HepG2 (cell line): ENCODE measurements around the gene CD300A. TPM values are rescaled to one million over a fixed set of nuclear protein-coding genes. Genes with fewer than 3 reads are reported as not detected.

Source experiments
- ATAC-seq: fragments of 200-7000 bp; cut with Tn5 transposase; 3 replicates; pipeline ENCODE4 v1.9.1; 2020; ENCODE audit warnings: mild to moderate bottlenecking, moderate library complexity
- BruUV-seq: library from RNA; stranded (reverse); fragments of 400-500 nt; replicated peaks from 2 replicates; lab custom pipeline; 2021; lab: Mats Ljungman, UMichigan
- CTCF ChIA-PET: fragments of 300-600 bp; formaldehyde crosslinking; extraction: SDS; loops from one replicate; lab custom pipeline; 2021; ENCODE audit warnings: low total read pairs, inconsistent platforms, low intra/inter-chr PET ratio; lab: Yijun Ruan, JAX
- POLR2A ChIA-PET: fragments of 350-600 bp; sonication (Branson Sonifier 250); formaldehyde crosslinking; loops from one replicate; lab custom pipeline; 2020; ENCODE audit warnings: antibody characterized with exemption, inconsistent platforms; lab: Yijun Ruan, JAX
- DNase-seq: peaks from one replicate; pipeline ENCODE4 v3.0.0-alpha.2; 2015; ENCODE audit warnings: low spot score
- FAIRE-seq: peaks from 3 replicates; lab custom pipeline; 2011; peaks lifted over from hg19 to GRCh38; lab: Jason Lieb, UNC
- H2AFZ ChIP-seq: one replicate; pipeline ENCODE4 v1.6.1; 2011; ENCODE audit warnings: low read length, inconsistent platforms
- H3K27ac ChIP-seq: fragments of 300-600 bp; 3 replicates; pipeline ENCODE4 v1.8.0; 2011; ENCODE audit warnings: mixed run types, mild to moderate bottlenecking, mixed read lengths, low read length, inconsistent platforms; ENCODE audit not compliant: insufficient read depth; ENCODE audit errors: extremely low read length
- H3K27me3 ChIP-seq, 2 experiments: fragments of 200-600 bp in 1 of 2; 2 replicates in 1 of 2; 3 replicates in 1 of 2; pipeline versions ENCODE4 v1.6.0 to v1.8.0; 2011; ENCODE audit warnings: low read length in 2 of 2, mild to moderate bottlenecking in 2 of 2, moderate library complexity in 2 of 2, inconsistent platforms in 1 of 2; ENCODE audit not compliant: insufficient read depth in 2 of 2, control insufficient read depth in 1 of 2
- H3K36me3 ChIP-seq, 2 experiments: fragments of 200-600 bp in 1 of 2; replicated peaks in 1 of 2; 2 replicates in 1 of 2; 3 replicates in 1 of 2; pipeline versions ENCODE4 v1.5.1 to v1.8.0; 2011; ENCODE audit warnings: low read length in 2 of 2, inconsistent platforms in 1 of 2; ENCODE audit not compliant: insufficient read depth in 2 of 2, control insufficient read depth in 1 of 2
- H3K4me1 ChIP-seq: 2 replicates; pipeline ENCODE4 v1.5.1; 2012; ENCODE audit warnings: low read length, inconsistent platforms; ENCODE audit not compliant: insufficient read depth
- H3K4me2 ChIP-seq: 2 replicates; pipeline ENCODE4 v1.6.0; 2011; ENCODE audit warnings: low read depth, low read length, inconsistent platforms
- H3K4me3 ChIP-seq, 3 experiments: fragments of 200-600 bp in 1 of 3; sonication (generic), shearing (Covaris generic) in 1 of 3; replicated peaks in 1 of 3; 2 replicates each; pipeline ENCODE4 v1.5.1; 2011 to 2016; ENCODE audit warnings: low read length in 3 of 3, inconsistent platforms in 2 of 3, low read depth in 2 of 3, mild to moderate bottlenecking in 2 of 3, control low read depth in 1 of 3, mixed read lengths in 1 of 3; ENCODE audit not compliant: insufficient read depth in 1 of 3
- H3K79me2 ChIP-seq: one replicate; pipeline ENCODE4 v1.6.1; 2011; ENCODE audit warnings: low read length, inconsistent platforms; ENCODE audit not compliant: insufficient read depth
- H3K9ac ChIP-seq: 2 replicates; pipeline ENCODE4 v1.6.0; 2011; ENCODE audit warnings: mild to moderate bottlenecking, low read depth, low read length, inconsistent platforms; ENCODE audit not compliant: insufficient read depth
- H3K9me3 ChIP-seq: 2 replicates; pipeline ENCODE4 v1.5.1; 2012; ENCODE audit warnings: mild to moderate bottlenecking, low read length
- H4K20me1 ChIP-seq: 2 replicates; pipeline ENCODE4 v1.6.0; 2011; ENCODE audit warnings: inconsistent platforms, mild to moderate bottlenecking, low read length, moderate library complexity; ENCODE audit not compliant: insufficient read depth
- ARID2 ChIP-seq: sonication (generic); formaldehyde crosslinking; IDR thresholded peaks from 2 replicates; pipeline ENCODE4 v1.8.1; 2022; ENCODE audit warnings: mild to moderate bottlenecking, missing genetic modification reagents, borderline replicate concordance
- ARNT2 ChIP-seq: sonication (generic); formaldehyde crosslinking; IDR thresholded peaks from 2 replicates; pipeline ENCODE4 v1.8.0; 2022; ENCODE audit warnings: mild to moderate bottlenecking, low read depth, missing genetic modification reagents, moderate library complexity
- ATAD3A ChIP-seq: sonication (generic); formaldehyde crosslinking; IDR thresholded peaks from 2 replicates; pipeline ENCODE4 v1.4.0; 2020; ENCODE audit warnings: missing genetic modification reagents
- DZIP1 ChIP-seq: sonication (generic); formaldehyde crosslinking; IDR thresholded peaks from 2 replicates; pipeline ENCODE4 v1.5.0; 2020; ENCODE audit warnings: mild to moderate bottlenecking, missing genetic modification reagents
- E2F2 ChIP-seq: sonication (generic); formaldehyde crosslinking; IDR thresholded peaks from 2 replicates; pipeline ENCODE4 v1.4.0; 2020; ENCODE audit warnings: missing genetic modification reagents, borderline replicate concordance
- GABPB1 ChIP-seq: IDR thresholded peaks from 2 replicates; pipeline ENCODE4 v1.6.1; 2016; ENCODE audit warnings: mild to moderate bottlenecking, missing genetic modification reagents, moderate library complexity, missing compliant biosample characterization
- NFIC ChIP-seq: IDR thresholded peaks from 2 replicates; pipeline ENCODE4 v1.6.1; 2012; ENCODE audit warnings: mild to moderate bottlenecking, low read length, inconsistent platforms
- PAX8 ChIP-seq: sonication (generic); formaldehyde crosslinking; IDR thresholded peaks from 2 replicates; pipeline ENCODE4 v1.8.0; 2022; ENCODE audit warnings: mild to moderate bottlenecking, missing genetic modification reagents, borderline replicate concordance
- ZBTB7B ChIP-seq: sonication (generic); formaldehyde crosslinking; IDR thresholded peaks from 2 replicates; pipeline ENCODE4 v1.4.0; 2020; ENCODE audit warnings: missing genetic modification reagents
- ZNF280D ChIP-seq: sonication (generic); formaldehyde crosslinking; IDR thresholded peaks from 2 replicates; pipeline ENCODE4 v1.5.1; 2020; ENCODE audit warnings: mild to moderate bottlenecking, missing genetic modification reagents
- ZNF557 ChIP-seq: sonication (generic); formaldehyde crosslinking; IDR thresholded peaks from 2 replicates; pipeline ENCODE4 v1.4.0; 2020; ENCODE audit warnings: missing genetic modification reagents
- ZNF558 ChIP-seq: sonication (generic); formaldehyde crosslinking; IDR thresholded peaks from 2 replicates; pipeline ENCODE4 v1.9.0; 2022; ENCODE audit warnings: mild to moderate bottlenecking, missing genetic modification reagents, borderline replicate concordance
- WGBS: methylation state at CpG from one replicate; pipeline ENCODE4 v1.1.6; 2017; ENCODE audit warnings: low lambda C conversion rate; 5-methylcytosine and 5-hydroxymethylcytosine counted together
- in situ Hi-C: cut with HindIII; loops from 2 replicates; pipeline ENCODE4 v1.10.0; 2017; ENCODE audit warnings: low pct_unique_long_range_greater_than_20kb; ENCODE audit not compliant: extremely low pct_ligation_motif_present
- intact Hi-C: fragments of 100-400 bp; cut with micrococcal nuclease; formaldehyde crosslinking; loops from one replicate; pipeline ENCODE4 v1.10.0; 2022; ENCODE audit not compliant: unreplicated experiment
- polyA plus RNA-seq, 8 experiments: library from polyadenylated mRNA; depleted of rRNA in 3 of 8; stranded (reverse) in 7 of 8; unstranded in 1 of 8; fragments of >200 nt; fragmentation: Illumina TruSeq in 4 of 8; extraction: Trizol in 4 of 8; gene quantifications; 2 replicates each; pipeline versions ENCODE4 v1.2.1 to v1.2.3, GENCODE V29; 2011 to 2016; ENCODE audit warnings: low read depth in 4 of 8, missing spikeins in 1 of 8, mixed read lengths in 1 of 8; ENCODE audit not compliant: insufficient read depth in 1 of 8
- total RNA-seq, 5 experiments: library from RNA; depleted of rRNA; stranded (reverse); fragments of >200 nt; fragmentation: Illumina TruSeq; extraction: Trizol; gene quantifications; 2 replicates each; pipeline ENCODE4 v1.2.3, GENCODE V29; 2016; ENCODE audit warnings: low read depth in 1 of 5

The CD300A gene
- total and polyA plus RNA-seq, 2 of the 13 experiments (the other 11 are each of a cell fraction or from before 2014, with no cell fraction given), result not detected

GRCh38 chr17:74497471-74497870, 31.0 kb downstream of the CD300A start (continued):
- no peak for TF ChIP-seq ZNF280D (CRISPR knock-in tag)
- no peak for TF ChIP-seq DZIP1
- TF ChIP-seq ZNF557, result no peak
- TF ChIP-seq ARNT2 (CRISPR knock-in tag), result no peak
- no peak for TF ChIP-seq ZBTB7B (CRISPR knock-in tag)
- TF ChIP-seq ARID2 (CRISPR knock-in tag), result no peak
- no peak for TF ChIP-seq ZNF558
- TF ChIP-seq, all 625 proteins: peak for 0

GRCh38 chr17:74499992-74500391, 33.6 kb downstream of the CD300A start:
- 62% methylated on average over 3 of the region's 3 CpGs for WGBS
- H3K4me2 ChIP-seq, result no peak overlapping the region
- no peaks in the 10 kb centered on the region for H3K79me2 ChIP-seq
- no peaks in the 10 kb centered on the region for H3K4me1 ChIP-seq
- H3K27me3 ChIP-seq, result peaks cover 0 to 8% of the 10 kb centered on the region in 2 experiments; a peak in 2 of 5 replicates
- no peak overlapping the region for H2AFZ ChIP-seq
- H3K9ac ChIP-seq, result no peak overlapping the region
- H3K9me3 ChIP-seq, result no peaks in the 10 kb centered on the region
- no peak overlapping the region for H3K4me3 ChIP-seq
- no peak for FAIRE-seq
- no TSS peak for BruUV-seq
- ATAC-seq, result no peak
- POLR2A ChIA-PET, result no interaction called here
- no peaks in the 10 kb centered on the region for H4K20me1 ChIP-seq
- H3K27ac ChIP-seq, result no peak overlapping the region
- intact Hi-C loops (loop anchor here (10.0 kb wide), 1 partner anchor 195 kb away; no protein-coding TSS in a partner anchor), in situ Hi-C loops (no loop called here)
- DNase-seq, result no peak
- no peaks in the 10 kb centered on the region for H3K36me3 ChIP-seq
- CTCF ChIA-PET, result no interaction called here
- no peak for TF ChIP-seq PAX8 (CRISPR knock-in tag)
- TF ChIP-seq E2F2 (CRISPR knock-in tag), result no peak
- no peak for TF ChIP-seq ATAD3A (CRISPR knock-in tag)
- TF ChIP-seq GABPB1 (CRISPR knock-in tag), result no peak
- TF ChIP-seq NFIC, result no peak
